ENCODE results near the gene MYH10.

The MYH10 gene

GRCh38 chr17:8602679-8603078, 27.8 kb downstream of the MYH10 start:
- no peak for DNase-seq

DNA sequence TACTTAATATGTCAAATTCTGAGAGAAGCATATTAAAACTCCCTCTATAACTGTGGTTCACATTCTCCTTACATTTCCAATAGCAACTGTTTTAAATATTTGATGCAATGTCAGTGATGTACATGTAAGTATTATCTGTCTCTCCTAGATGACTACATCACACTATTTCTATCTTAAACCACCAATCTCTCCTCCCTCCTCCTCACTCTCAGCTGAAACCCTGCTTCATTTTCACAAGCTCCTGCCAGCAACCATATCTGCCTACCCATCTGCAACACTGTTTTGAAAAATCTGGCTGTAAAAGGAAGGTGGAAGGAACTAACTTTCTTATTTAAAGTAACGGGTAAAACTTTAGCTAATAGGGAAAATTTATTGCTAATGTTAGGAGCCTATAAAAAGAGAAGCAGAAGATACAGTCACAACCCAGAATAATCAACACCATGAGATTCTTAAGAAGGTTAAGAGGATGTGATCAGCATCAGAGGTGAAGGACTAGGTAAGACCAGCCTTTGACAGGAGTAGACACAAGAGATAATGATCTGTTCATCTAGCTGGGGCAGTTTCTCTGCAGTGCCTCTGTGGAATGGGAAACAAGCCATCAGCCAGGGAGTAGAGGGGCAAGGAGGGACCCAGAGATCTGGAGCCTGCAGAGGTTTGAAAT, 31.0 kb downstream of the MYH10 start:
- no peak for DNase-seq

DNA sequence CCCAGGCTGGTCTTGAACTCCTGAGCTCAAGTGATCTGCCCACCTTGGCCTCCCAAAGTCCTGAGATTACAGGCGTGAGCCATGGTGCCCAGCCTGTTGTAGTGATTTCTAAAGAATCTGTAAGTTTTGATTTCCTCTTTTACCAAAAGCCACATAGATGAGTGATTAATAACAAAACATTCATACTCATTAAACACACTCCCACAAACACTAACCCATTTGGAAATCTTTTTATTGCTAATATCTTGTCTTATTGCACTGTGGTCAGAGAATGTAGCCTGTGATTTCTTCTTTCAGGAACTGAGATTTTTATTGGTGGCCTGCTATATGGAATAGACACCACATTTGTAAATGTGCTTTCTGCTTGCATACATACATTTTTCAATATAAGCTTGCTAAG, 31.6 kb downstream of the MYH10 start:
- no peak for DNase-seq

- DNase-seq = no peak
Observed at GRCh38 chr17:8593830-8594229, 36.7 kb downstream of the MYH10 start.

DNA sequence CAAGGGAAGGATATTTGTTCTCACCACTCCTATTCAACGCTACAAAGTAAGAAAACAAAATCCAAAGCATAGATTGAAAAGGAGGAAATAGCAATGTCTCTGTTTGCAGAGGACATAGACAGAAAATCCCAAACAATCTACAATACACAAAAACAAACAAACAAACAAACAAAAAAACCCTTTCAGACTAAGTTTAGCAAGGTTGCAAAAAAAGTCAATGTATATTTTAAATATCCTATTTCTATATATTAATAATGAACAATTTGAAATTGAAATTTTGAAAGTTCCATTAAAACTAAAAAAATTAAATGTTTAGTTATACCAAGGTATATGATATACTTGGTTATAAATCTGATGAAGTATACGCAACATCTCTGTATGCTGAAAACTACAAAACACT, 37.2 kb downstream of the MYH10 start:
- no peak for DNase-seq

DNA sequence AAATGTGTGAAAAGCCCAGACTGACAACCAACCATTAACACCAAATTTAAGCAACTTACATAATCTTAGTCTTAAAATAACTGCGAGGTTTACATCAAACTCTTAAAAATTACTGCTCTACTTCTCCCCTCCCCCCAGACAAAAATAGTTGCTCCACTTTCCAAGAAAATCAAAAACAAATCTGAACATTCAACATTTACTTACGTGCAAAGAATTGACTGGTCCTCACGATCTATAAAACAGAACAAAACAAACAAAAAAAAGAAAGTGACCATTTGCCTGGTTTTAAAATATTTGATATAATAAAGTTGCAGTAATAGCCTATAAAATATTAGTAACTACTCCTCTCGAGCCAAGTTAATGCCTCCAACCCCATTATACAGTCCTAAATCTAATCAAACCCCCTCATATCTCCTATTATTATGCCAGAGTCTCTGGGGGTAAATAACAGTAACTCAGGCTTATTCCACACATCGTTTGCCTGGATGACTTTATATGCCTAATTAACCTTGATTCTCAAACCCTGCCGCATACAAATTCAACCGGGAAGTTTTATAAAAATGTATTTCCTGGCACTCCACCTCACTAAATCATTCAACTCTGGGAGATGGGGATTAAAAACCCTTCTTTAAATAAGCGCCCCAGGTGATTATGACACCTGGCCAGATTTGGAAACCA, 41.5 kb downstream of the MYH10 start:
- DNase-seq = no peak

- DNase-seq = no peak
Observed at GRCh38 chr17:8586766-8587165, 43.8 kb downstream of the MYH10 start.

- DNase-seq = no peak
Observed at GRCh38 chr17:8585911-8586310, 44.6 kb downstream of the MYH10 start.

DNA sequence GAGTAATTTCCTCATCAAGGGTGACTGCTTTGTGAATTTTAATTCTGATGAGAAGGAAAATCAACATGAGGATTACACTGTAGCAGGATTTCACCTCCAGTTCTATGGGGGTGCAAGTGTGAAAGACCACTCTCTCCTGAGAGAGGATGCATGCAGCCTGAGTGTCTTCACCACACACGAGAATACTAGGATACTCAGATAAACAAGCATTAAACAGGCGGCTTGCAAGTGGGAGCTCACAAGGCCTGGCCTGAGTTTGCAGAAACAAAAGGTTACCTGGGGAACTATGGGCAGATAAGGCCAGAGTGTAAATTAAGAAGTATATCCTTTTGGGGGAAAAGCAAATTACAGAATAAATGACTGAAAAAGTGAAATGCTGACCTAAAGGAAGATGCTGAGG, 46.6 kb downstream of the MYH10 start:
- no peak for DNase-seq

DNA sequence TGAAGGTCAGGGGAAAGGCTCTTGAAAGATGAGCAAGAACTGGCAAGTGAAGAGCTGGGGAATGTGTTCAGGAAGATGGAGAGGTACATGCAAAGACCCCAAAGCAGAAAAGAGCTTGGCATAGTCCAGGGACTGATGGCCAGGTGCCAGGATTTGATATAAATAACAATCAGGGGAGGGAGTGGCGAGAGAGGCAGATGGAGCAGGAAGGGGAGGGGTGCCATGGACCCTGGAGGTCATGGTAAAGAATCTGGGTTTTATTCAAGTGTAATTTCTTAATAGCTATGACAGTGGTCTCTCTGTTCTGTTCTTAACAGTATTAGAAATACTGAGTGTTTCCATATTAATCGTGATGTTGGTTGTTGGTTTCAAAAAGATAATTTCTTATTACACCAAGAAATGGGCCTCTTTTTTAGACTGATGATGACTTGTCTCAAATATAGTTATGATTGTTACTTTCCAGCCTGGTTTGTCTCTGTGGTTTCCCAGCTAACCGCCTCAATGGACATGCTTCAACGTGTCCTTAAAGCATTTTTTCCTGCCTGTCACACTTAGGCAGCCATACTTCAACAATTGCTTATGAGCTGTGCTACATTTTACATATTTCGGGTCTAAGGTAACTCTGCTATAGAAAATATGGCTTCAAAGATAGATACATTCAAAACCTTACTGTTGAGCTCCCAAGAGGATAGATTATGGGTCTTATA, 49.4 kb downstream of the MYH10 start:
- DNase-seq = no peak

DNA sequence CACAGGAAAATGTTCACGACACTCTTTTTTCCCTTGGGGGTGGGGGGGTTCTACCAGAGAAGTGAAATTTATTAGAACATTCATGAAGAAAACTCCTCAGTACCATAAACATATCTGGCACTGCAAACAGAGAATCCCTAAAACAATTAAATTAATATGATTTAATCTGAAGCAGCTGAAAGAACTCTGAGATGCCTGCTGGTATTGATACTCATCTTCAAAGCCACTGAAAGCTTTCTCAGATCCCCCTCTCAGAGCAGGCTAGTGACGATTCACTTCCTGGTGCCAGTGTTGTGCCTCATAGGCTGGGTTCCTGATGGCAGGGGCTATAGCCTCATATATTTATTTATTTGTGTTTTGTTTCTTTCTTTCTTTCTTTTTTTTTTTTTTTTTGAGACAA, 52.7 kb downstream of the MYH10 start:
- DNase-seq = no peak

- no peak for DNase-seq
Observed at GRCh38 chr17:8576559-8577294, 53.8 kb downstream of the MYH10 start.

DNA sequence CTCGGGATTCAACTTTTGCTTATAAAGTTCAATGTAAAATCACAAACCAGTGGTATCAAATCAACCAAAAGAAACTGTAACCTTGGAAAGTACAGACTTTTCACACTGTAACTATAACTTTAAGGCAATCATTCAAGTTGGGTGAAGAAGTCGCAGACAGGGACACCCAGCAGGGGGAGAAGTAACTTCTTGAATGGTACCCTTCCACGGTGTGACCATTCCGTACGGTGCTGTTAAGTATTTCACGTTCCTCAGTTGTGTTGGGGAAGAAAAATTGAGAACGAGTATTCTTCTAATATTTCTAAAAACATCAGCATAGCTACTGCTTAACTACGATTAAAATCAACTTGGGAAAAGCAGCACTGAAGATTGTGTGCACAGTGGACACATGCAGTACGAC, 55.8 kb downstream of the MYH10 start:
- no peak for DNase-seq

- no peak for DNase-seq
Observed at GRCh38 chr17:8572764-8573163, 57.8 kb downstream of the MYH10 start.

DNA sequence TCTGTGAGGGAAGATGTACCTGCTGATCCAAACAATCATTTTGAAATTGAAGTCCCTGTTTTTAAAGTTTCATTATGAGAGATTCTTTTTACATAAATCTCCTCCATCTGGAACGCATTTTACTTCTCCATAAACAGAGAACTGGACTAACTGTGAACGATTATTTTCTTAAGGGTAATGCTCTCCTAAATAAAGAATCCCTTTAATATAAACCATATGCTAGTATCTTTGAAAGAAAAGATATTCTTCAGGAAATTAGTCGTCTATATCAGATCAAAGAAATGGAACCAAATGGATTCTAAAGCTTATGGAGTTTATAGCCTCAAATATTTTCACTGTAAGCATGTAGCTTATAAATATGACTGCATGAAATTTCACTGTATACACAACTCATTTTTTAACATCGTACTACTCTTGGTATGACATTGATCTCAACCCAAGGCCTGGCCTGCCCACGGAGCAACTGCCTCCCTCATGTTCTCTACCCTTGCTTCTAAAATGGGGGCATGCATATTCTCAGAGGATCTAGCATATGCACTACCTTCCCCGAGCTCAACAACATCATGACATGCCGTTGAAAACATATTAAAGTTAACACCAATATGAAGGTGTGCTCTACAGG, 66.4 kb downstream of the MYH10 start:
- DNase-seq = no peak

- DNase-seq = no peak
Observed at GRCh38 chr17:8563024-8563776, 67.3 kb downstream of the MYH10 start.

- no peak for DNase-seq
Observed at GRCh38 chr17:8558144-8558543, 72.4 kb downstream of the MYH10 start.

DNA sequence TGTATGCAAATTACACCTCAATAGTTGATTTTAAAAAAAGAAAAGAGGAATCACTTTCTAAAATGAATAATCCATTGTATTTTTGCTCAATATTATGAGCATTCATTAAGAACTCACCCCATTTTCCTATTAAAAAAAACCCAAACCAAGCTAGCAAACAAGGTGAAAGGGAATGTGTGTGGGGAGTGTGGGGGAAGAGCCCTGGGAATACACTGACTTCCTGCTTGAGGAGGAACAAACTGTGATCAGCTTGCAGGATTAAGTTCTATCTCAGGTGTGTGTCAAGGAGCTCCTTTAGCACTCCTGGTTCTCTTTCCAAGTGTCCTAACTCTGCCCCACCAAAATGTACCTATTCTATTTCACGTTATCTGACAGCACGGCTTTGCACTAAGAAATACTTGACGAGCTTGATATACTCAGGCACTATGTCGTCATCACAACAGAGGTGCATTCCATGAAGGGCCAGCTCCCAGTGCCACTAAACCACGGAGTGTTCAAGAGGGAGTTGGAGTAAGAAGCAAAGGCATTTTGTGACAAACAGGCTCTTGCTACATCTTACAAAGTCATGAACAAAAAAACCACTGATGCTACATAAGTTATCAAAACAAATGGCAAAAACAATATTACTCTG, 73.2 kb downstream of the MYH10 start:
- no peak for DNase-seq

DNA sequence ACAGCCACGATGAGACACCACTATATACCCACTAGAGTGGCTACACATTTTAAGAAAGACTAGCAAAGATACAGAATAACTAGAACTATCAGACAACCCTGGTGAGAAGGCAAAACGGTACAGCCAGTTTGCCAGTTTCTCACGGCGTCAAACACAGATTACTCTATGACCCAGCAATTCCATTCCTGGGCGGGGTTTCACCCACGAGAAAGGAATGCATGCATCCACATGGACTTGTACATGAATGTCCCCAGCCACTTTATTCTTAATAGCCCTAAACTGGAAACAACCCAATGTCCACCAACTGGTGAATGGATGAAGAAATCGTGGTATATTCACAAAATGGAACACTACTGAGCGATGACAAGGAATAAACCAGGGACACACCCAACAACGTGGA, 74.5 kb downstream of the MYH10 start:
- DNase-seq = no peak

DNA sequence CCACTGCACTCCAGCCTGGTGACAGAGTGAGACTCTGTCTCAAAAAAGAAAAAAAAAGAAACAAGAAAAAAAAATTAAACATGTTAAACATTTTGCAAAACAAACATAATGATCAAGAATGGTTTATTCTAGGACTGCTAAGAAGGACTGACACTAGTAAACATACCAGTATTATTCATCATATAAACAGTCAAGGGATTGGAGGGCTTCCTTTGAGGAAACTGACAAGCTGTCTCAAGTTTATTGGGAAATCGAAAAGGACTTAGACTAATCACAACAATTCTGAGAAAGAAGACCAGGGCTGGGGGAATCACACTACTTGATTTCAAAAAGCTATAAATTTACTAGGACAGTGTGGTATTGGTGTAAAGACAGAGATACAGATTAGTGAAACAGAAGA, 75.5 kb downstream of the MYH10 start:
- DNase-seq = no peak

DNA sequence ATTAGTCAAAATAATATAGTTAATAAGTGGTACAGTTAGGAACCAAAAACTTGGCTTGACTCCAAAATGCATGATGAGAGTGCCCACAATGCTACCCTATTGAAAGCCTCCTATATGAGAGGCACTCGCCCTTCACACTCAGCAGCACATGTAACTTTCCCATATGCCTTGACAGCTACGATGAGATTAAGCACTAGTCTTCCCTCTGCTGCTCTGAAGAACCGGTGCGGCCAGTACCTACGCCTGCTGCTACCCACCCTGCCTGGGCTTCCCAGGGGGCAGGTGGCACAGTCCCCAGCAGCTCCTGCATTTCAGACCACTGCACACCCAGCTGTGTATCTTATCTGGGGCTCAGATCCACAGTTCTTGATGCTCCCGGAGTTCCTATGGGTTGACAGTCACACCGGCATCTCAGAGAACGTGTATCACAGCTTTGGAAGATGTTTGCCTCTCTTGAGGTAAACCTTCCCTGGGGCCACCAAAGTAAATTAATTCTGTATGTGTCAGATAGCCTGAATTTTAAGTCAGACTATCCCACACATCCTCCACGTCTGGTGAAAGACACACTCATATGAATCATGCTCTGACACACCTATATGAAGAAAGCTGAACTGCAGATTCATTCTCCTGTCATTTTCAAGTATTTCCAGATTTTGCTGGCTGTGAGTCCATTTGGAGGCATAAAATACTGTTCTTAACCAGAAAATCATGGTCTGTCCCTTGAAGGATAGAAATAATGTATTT, 77.8 kb downstream of the MYH10 start:
- no peak for DNase-seq
